K562 (cell line): ENCODE measurements around the gene EPN2. TPM values are rescaled to one million over a fixed set of nuclear protein-coding genes. Genes with fewer than 3 reads are reported as not detected.

ENCODE experiments used
- BRD9 ChIP-seq: fragments of 450-650 bp; IDR thresholded peaks from 2 replicates; pipeline ENCODE4 v1.6.1; 2018; ENCODE audit warnings: low read depth; ENCODE audit not compliant: partially characterized antibody
- CREM ChIP-seq: IDR thresholded peaks from 2 replicates; pipeline ENCODE4 v1.6.1; 2014; ENCODE audit warnings: antibody characterized with exemption, low read depth
- EGR1 ChIP-seq: fragments of 450-650 bp; conservative IDR thresholded peaks from 2 replicates; pipeline ENCODE4 v1.6.1; 2017; ENCODE audit warnings: mild to moderate bottlenecking
- HDAC1 ChIP-seq, 2 experiments: fragments of 450-650 bp; IDR thresholded peaks; 2 replicates each; pipeline ENCODE4 v1.6.1; 2016 to 2017; ENCODE audit warnings: inconsistent platforms in 1 of 2, mild to moderate bottlenecking in 1 of 2, moderate library complexity in 1 of 2
- HMGN3 ChIP-seq: IDR thresholded peaks from 2 replicates; pipeline ENCODE4 v1.6.1; 2011; ENCODE audit warnings: borderline replicate concordance, low read depth, mild to moderate bottlenecking, mixed read lengths, low read length; ENCODE audit not compliant: insufficient read length; ENCODE audit errors: extremely low read depth
- HNRNPH1 ChIP-seq: fragments of 200-400 bp; formaldehyde crosslinking; optimal IDR thresholded peaks from 2 replicates; pipeline ENCODE3; 2017; ENCODE audit warnings: low read depth, mild to moderate bottlenecking, low read length, moderate library complexity
- NFYB ChIP-seq: IDR thresholded peaks from 2 replicates; pipeline ENCODE4 v1.6.1; 2011; ENCODE audit warnings: mild to moderate bottlenecking, moderate library complexity; ENCODE audit not compliant: insufficient read length; ENCODE audit errors: extremely low read depth
- NR2C2 ChIP-seq, 2 experiments: fragments of 200-800 bp in 1 of 2; sonication (Bioruptor generic) in 1 of 2; sonication (generic) in 1 of 2; formaldehyde crosslinking in 1 of 2; IDR thresholded peaks; 2 replicates each; pipeline versions ENCODE4 v1.6.1 to v1.8.0; 2016 to 2022; ENCODE audit warnings: mild to moderate bottlenecking in 1 of 2, missing compliant biosample characterization in 1 of 2, missing genetic modification characterization in 1 of 2, missing genetic modification reagents in 1 of 2
- PHF20 ChIP-seq: fragments of 450-650 bp; IDR thresholded peaks from 2 replicates; pipeline ENCODE4 v1.6.1; 2018; ENCODE audit not compliant: partially characterized antibody
- POLR2AphosphoS5 ChIP-seq: IDR thresholded peaks from 2 replicates; pipeline ENCODE4 v1.6.1; 2011; ENCODE audit warnings: mild to moderate bottlenecking, low read depth, low read length, moderate library complexity; ENCODE audit not compliant: control insufficient read depth, insufficient read depth
- SAP30 ChIP-seq: fragments of 200-600 bp; sonication (generic); IDR thresholded peaks from 2 replicates; pipeline ENCODE4 v1.6.1; 2012; ENCODE audit warnings: borderline replicate concordance, low read depth, mild to moderate bottlenecking, moderate library complexity, low read length, control low read depth, inconsistent platforms; ENCODE audit not compliant: insufficient read depth, poor library complexity, severe bottlenecking
- SIN3A ChIP-seq, 2 experiments: fragments of 150-350 bp in 1 of 2; IDR thresholded peaks; 2 replicates each; pipeline ENCODE4 v1.6.1; 2011 to 2016; ENCODE audit warnings: borderline replicate concordance in 2 of 2, low read depth in 2 of 2, low read length in 2 of 2, mild to moderate bottlenecking in 2 of 2, moderate library complexity in 2 of 2; ENCODE audit not compliant: control insufficient read depth in 1 of 2
- ZBTB7A ChIP-seq: IDR thresholded peaks from 2 replicates; pipeline ENCODE4 v1.6.1; 2011; ENCODE audit warnings: low read depth, mild to moderate bottlenecking, low read length, moderate library complexity, borderline replicate concordance; ENCODE audit not compliant: control insufficient read depth
- ZFX ChIP-seq: sonication (generic); formaldehyde crosslinking; IDR thresholded peaks from 2 replicates; pipeline ENCODE4 v1.8.0; 2022; ENCODE audit warnings: mild to moderate bottlenecking, missing genetic modification reagents, moderate library complexity
- ZNF316 ChIP-seq: fragments of 450-650 bp; IDR thresholded peaks from 2 replicates; pipeline ENCODE4 v1.6.1; 2016
- polyA plus RNA-seq, 8 experiments: library from polyadenylated mRNA; depleted of rRNA in 4 of 8; stranded (reverse) in 5 of 8; unstranded in 3 of 8; fragments of >200 nt; fragmentation: Nextera tagmentation in 2 of 8; fragmentation: Illumina TruSeq in 1 of 8; extraction: Ambion mirVana in 2 of 8; extraction: Trizol in 1 of 8; gene quantifications; 2 replicates each; pipeline versions ENCODE4 v1.2.1 to v1.2.3, GENCODE V29; 2011 to 2014; ENCODE audit warnings: inconsistent platforms in 1 of 8, missing spikeins in 1 of 8
- total RNA-seq, 7 experiments: library from RNA; depleted of rRNA in 6 of 7; stranded (reverse); fragments of >200 nt in 6 of 7; fragmentation: Illumina TruSeq in 2 of 7; extraction: Trizol in 2 of 7; gene quantifications; 2 replicates each; pipeline versions ENCODE4 v1.2.1 to v1.2.3, GENCODE V29; 2011 to 2021; ENCODE audit warnings: low replicate concordance in 1 of 7
- TF ChIP-seq, protein P1 (sequence below): sonication (generic); formaldehyde crosslinking; IDR thresholded peaks from 2 replicates; pipeline ENCODE4 v1.9.0; 2022; ENCODE audit warnings: mild to moderate bottlenecking, missing genetic modification reagents
- TF ChIP-seq, protein P2 (sequence below): fragments of 450-650 bp; IDR thresholded peaks from 2 replicates; pipeline ENCODE4 v1.6.1; 2016

EPN2 gene
- total and polyA plus RNA-seq, 9 of the 15 experiments (the other 6 are each of a cell fraction or from before 2014, with no cell fraction given): 1.0 to 12.9 (median 8.9) TPM

DNA sequence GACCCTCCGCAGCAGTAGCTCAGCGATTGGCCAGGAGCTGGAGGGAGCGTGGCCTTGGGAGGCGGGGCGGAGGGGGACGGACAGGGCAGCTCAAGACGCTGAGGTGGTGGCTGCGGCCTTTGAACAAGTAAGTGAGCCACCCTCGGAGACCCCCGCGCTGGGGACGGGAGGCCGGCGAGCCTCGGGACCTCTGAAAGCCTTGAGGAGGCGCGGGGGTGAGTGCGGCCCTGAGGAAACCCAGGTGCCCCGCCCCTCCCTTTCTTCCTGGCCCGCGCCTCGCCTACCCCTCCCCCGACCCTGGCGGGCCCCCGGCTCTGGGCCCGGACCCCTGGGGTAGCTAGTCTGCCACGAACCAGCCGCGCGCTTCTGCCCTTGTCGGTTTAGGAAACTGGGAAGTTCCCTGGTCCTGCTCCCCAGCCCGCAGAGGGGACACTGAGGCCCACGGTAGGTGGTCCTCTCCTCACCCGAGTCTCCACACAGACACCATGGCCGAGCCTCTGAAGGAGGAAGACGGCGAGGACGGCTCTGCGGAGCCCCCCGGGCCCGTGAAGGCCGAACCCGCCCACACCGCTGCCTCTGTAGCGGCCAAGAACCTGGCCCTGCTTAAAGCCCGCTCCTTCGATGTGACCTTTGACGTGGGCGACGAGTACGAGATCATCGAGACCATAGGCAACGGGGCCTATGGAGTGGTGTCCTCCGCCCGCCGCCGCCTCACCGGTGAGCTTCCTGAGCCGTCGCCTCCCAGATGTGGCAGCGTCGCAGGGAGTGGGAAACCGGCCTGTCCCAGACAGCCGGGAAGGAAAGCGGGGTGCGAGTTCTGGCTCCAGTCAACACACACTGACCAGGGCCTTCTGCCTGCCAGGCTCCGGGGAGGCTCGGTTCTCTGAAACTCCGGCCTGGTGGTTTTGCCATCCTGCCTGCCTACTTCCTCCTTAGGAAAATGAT is 141.5 kb downstream of the EPN2 start, which contains the start of gene MAPK7 (continued):
- peak; percentile 30 for TF ChIP-seq SAP30
- no peak for TF ChIP-seq POLR2AphosphoS5
- TF ChIP-seq HMGN3: peak; percentile 21
- peak; percentile 18 for TF ChIP-seq PHF20
- TF ChIP-seq HDAC1 (IDR thresholded peaks at IDR 0.05): 0 out of 4 replicates have a peak, but pooled peaks of 1 of the 2 experiments have one; percentile 39
- no peak for TF ChIP-seq NR2C2 (CRISPR knock-in tag; IDR thresholded peaks at IDR 0.05)
- 0 out of 2 replicates have a peak, but pooled peaks have one; percentile 34 for TF ChIP-seq NR2C2 (tag; IDR thresholded peaks at IDR 0.05)
- TF ChIP-seq, protein P1, sequence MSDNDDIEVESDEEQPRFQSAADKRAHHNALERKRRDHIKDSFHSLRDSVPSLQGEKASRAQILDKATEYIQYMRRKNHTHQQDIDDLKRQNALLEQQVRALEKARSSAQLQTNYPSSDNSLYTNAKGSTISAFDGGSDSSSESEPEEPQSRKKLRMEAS (CRISPR knock-in tag): 0 out of 2 replicates have a peak, but pooled peaks have one; percentile 28
- 0 out of 2 replicates have a peak, but pooled peaks have one; percentile 4 for TF ChIP-seq EGR1
- TF ChIP-seq CREM: peak; percentile 28; the same call in 1 of the 2 replicates
- peak; percentile 44 for TF ChIP-seq ZFX (CRISPR knock-in tag)
- TF ChIP-seq ZBTB7A: 0 out of 2 replicates have a peak, but pooled peaks have one; percentile 58
- TF ChIP-seq NFYB: peak; percentile 1
- no peak for TF ChIP-seq ZNF316
- no peak for TF ChIP-seq BRD9
- TF ChIP-seq, protein P2, sequence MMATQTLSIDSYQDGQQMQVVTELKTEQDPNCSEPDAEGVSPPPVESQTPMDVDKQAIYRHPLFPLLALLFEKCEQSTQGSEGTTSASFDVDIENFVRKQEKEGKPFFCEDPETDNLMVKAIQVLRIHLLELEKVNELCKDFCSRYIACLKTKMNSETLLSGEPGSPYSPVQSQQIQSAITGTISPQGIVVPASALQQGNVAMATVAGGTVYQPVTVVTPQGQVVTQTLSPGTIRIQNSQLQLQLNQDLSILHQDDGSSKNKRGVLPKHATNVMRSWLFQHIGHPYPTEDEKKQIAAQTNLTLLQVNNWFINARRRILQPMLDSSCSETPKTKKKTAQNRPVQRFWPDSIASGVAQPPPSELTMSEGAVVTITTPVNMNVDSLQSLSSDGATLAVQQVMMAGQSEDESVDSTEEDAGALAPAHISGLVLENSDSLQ: peak; percentile 65
- TF ChIP-seq SIN3A (IDR thresholded peaks at IDR 0.05; ENCODE audit: borderline replicate concordance in 2 of 2, control insufficient read depth in 1 of 2, low read depth in 2 of 2, low read length in 2 of 2): peak in 1 of 2 experiments; percentile 73; a peak in 2 of 4 replicates
- no peak for TF ChIP-seq HNRNPH1
